GM23338 (cell line): Measurements from ENCODE around the gene TMEM234. TPM values are rescaled to one million over a fixed set of nuclear protein-coding genes. Genes with fewer than 3 reads are reported as not detected.

Source experiments
- ATAC-seq: fragments of 200-7000 bp; cut with Tn5 transposase; 3 replicates; pipeline ENCODE4 v1.9.1; 2020
- DNase-seq: peaks from one replicate; pipeline ENCODE4 v3.0.0-alpha.2; 2015; ENCODE audit warnings: low spot score
- H2AFZ ChIP-seq: fragments of 200-600 bp; sonication (generic); 2 replicates; pipeline ENCODE4 v1.8.0; 2016; ENCODE audit warnings: antibody characterized with exemption, mild to moderate bottlenecking, moderate library complexity
- H3F3A ChIP-seq: fragments of 200-600 bp; sonication (generic); replicated peaks from 2 replicates; pipeline ENCODE4 v1.8.0; 2017; ENCODE audit warnings: antibody characterized with exemption, mixed run types, low read depth
- H3K27ac ChIP-seq: fragments of 200-600 bp; sonication (generic); 2 replicates; pipeline ENCODE4 v1.6.1; 2016; ENCODE audit warnings: low read depth
- H3K27me3 ChIP-seq: fragments of 200-600 bp; sonication (generic); 2 replicates; pipeline ENCODE4 v1.8.0; 2016; ENCODE audit warnings: mild to moderate bottlenecking, mixed run types, moderate library complexity; ENCODE audit not compliant: insufficient read depth
- H3K36me3 ChIP-seq: fragments of 200-600 bp; sonication (generic); 2 replicates; pipeline ENCODE4 v1.8.0; 2016; ENCODE audit warnings: mild to moderate bottlenecking; ENCODE audit not compliant: insufficient read depth
- H3K4me1 ChIP-seq: fragments of 200-600 bp; sonication (generic); 2 replicates; pipeline ENCODE4 v1.8.0; 2016; ENCODE audit warnings: mild to moderate bottlenecking, moderate library complexity; ENCODE audit not compliant: insufficient read depth
- H3K4me2 ChIP-seq: fragments of 200-600 bp; sonication (generic); 2 replicates; pipeline ENCODE4 v1.7.1; 2017; ENCODE audit warnings: mixed run types
- H3K4me3 ChIP-seq: fragments of 200-600 bp; sonication (generic); 2 replicates; pipeline ENCODE4 v1.6.1; 2016; ENCODE audit warnings: mixed run types
- H3K79me2 ChIP-seq: fragments of 200-600 bp; sonication (generic); replicated peaks from 2 replicates; pipeline ENCODE4 v1.8.0; 2017; ENCODE audit warnings: mild to moderate bottlenecking; ENCODE audit not compliant: insufficient read depth
- H3K9me2 ChIP-seq: fragments of 200-600 bp; sonication (generic); 2 replicates; pipeline ENCODE4 v1.8.0; 2017; ENCODE audit not compliant: insufficient read depth
- H4K20me1 ChIP-seq: fragments of 200-600 bp; sonication (generic); replicated peaks from 2 replicates; pipeline ENCODE4 v1.8.0; 2017; ENCODE audit warnings: mild to moderate bottlenecking; ENCODE audit not compliant: insufficient read depth
- H3K27ac Mint-ChIP-seq: 2 replicates; pipeline ENCODE4 v1.8.0; 2020; ENCODE audit warnings: inconsistent platforms, mild to moderate bottlenecking, moderate library complexity, mixed read lengths
- H3K27me3 Mint-ChIP-seq: 3 replicates; pipeline ENCODE4 v1.8.0; 2022; ENCODE audit warnings: low read depth, mild to moderate bottlenecking, moderate library complexity, mixed read lengths, inconsistent platforms; ENCODE audit not compliant: insufficient read depth, poor library complexity
- H3K36me3 Mint-ChIP-seq: 3 replicates; pipeline ENCODE4 v1.8.0; 2021; ENCODE audit warnings: low read depth, mild to moderate bottlenecking, inconsistent platforms, moderate library complexity, mixed read lengths
- H3K4me1 Mint-ChIP-seq: 3 replicates; pipeline ENCODE4 v1.8.0; 2020; ENCODE audit warnings: mild to moderate bottlenecking, inconsistent platforms, mixed read lengths
- H3K4me3 Mint-ChIP-seq: 3 replicates; pipeline ENCODE4 v1.8.0; 2021; ENCODE audit warnings: moderate library complexity, mild to moderate bottlenecking, inconsistent platforms, mixed read lengths
- H3K9me3 Mint-ChIP-seq: 3 replicates; pipeline ENCODE4 v1.8.0; 2020; ENCODE audit warnings: moderate library complexity, mild to moderate bottlenecking, inconsistent platforms, mixed read lengths
- CREB1 ChIP-seq: fragments of 250-450 bp; sonication (Bioruptor Pico); IDR thresholded peaks from 2 replicates; pipeline ENCODE4 v1.5.0; 2020; ENCODE audit warnings: low read depth, mild to moderate bottlenecking, moderate library complexity
- ETS1 ChIP-seq: IDR thresholded peaks from 2 replicates; pipeline ENCODE4 v1.6.1; 2016; ENCODE audit warnings: antibody characterized with exemption
- EZH2phosphoT487 ChIP-seq: fragments of 200-600 bp; sonication (generic); IDR thresholded peaks from one replicate; pipeline ENCODE4 v1.8.1; 2018; ENCODE audit warnings: antibody characterized with exemption; ENCODE audit not compliant: unreplicated experiment
- NANOG ChIP-seq: IDR thresholded peaks from 2 replicates; pipeline ENCODE4 v1.6.1; 2016; ENCODE audit warnings: antibody characterized with exemption, borderline replicate concordance
- POLR2AphosphoS5 ChIP-seq: IDR thresholded peaks from 2 replicates; pipeline ENCODE4 v1.6.1; 2016; ENCODE audit warnings: antibody characterized with exemption, low read depth
- STAT1 ChIP-seq: IDR thresholded peaks from one replicate; pipeline ENCODE4 v1.6.1; 2016; ENCODE audit warnings: antibody characterized with exemption; ENCODE audit not compliant: unreplicated experiment
- ZNF114 ChIP-seq: fragments of 250-450 bp; sonication (Bioruptor Pico); IDR thresholded peaks from 2 replicates; pipeline ENCODE4 v1.5.0; 2020; ENCODE audit warnings: mild to moderate bottlenecking, moderate library complexity
- ZNF331 ChIP-seq: fragments of 250-450 bp; sonication (Bioruptor Pico); IDR thresholded peaks from 2 replicates; pipeline ENCODE4 v1.5.0; 2020; ENCODE audit warnings: low read depth, mild to moderate bottlenecking, moderate library complexity
- ZNF462 ChIP-seq: fragments of 250-450 bp; sonication (Bioruptor Pico); IDR thresholded peaks from 2 replicates; pipeline ENCODE4 v1.5.0; 2020; ENCODE audit warnings: mild to moderate bottlenecking, moderate library complexity
- polyA plus RNA-seq: library from polyadenylated mRNA; unstranded; fragments of >200 nt; fragmentation: Nextera tagmentation; extraction: Ambion mirVana; gene quantifications from 2 replicates; pipeline ENCODE4 v1.2.1, GENCODE V29; 2016
- total RNA-seq: library from RNA; depleted of rRNA; stranded (reverse); fragments of >200 nt; shearing (Covaris generic); gene quantifications from 2 replicates; pipeline ENCODE4 v1.2.3, GENCODE V29; 2014

TMEM234 gene
- total and polyA plus RNA-seq, 2 experiments from 2014 or later: 4.7 to 8.2 TPM

DNA sequence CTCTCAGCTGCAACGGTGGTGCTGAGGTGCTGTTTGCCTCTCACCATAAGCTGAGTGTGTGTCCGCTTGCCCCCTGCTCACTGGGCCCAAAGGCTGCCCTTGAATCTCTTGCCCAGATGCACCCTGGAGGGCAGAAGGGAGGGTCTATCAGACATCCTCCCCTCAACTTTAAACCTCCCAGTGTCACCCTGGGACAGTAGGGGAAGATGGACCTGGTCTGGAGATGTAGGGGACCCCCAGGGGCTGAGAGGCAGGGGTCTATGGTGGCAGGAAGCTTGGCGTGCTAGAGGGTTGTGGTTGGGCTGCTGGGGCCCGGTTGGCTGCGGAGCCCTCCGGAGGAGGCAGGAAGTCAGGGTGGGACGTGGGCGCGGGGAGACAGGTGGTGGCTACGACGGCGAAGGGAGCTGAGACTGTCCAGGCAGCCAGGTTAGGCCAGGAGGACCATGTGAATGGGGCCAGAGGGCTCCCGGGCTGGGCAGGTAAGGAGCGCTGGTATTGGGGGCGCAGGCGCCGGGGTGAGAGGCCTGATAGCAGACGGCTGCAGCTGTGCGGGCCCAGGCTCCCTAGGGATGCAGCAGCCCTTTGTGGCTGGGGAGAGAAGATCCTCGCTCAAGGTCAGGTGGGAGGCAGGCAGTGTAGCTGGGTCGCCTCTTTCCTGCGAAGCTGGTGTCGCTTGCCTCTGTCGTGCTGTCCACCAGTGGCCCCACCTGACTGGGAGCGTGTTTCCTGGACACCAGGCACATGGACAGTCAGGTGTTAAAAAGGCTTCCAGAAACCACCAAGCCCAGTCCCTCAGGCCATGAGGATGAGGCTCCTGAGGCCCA is 29.0 kb upstream of the TMEM234 start, which contains the start of gene LCK:
LCK (plus strand) TSS at position 373 of the 824 bp plus-strand sequence. CDS start 23,065 bp downstream, outside the sequence.
- Histone ChIP-seq H4K20me1 (no peaks in the 10 kb centered on the region), H3F3A (peaks cover 26% of the 10 kb centered on the region), H3K4me3 (no peak within 1 kb of the TSS), H3K79me2 (no peaks in the 10 kb centered on the region), H3K4me1 (peaks cover 31% of the 10 kb centered on the region), H3K4me2 (peak within 1 kb of the TSS; percentile 84; the same call in 1 of the 2 replicates), H3K27ac (no peak within 1 kb of the TSS), H3K9me2 (no peaks in the 10 kb centered on the region), H3K27me3 (no peaks in the 10 kb centered on the region), H3K36me3 (no peaks in the 10 kb centered on the region), H2AFZ (peak within 1 kb of the TSS; percentile 87)
- ATAC-seq: peak; percentile 9; the same call in 2 of the 3 replicates
- peaks cover 16% of the 10 kb centered on the region for H3K27me3 Mint-ChIP-seq
- TF ChIP-seq ZNF114 (CRISPR knock-in tag): no peak
- TF ChIP-seq ETS1: no peak
- no peak for TF ChIP-seq ZNF462 (CRISPR knock-in tag)
- TF ChIP-seq STAT1: no peak
- no peak for TF ChIP-seq ZNF331
- no peak for TF ChIP-seq POLR2AphosphoS5
- no peak for TF ChIP-seq EZH2phosphoT487
- TF ChIP-seq NANOG: no peak
- TF ChIP-seq CREB1 (CRISPR knock-in tag): no peak
- peak within 1 kb of the TSS; percentile 42; the same call in 1 of the 2 replicates for H3K27ac Mint-ChIP-seq
- no peaks in the 10 kb centered on the region for H3K9me3 Mint-ChIP-seq
- H3K36me3 Mint-ChIP-seq: no peaks in the 10 kb centered on the region
- no peak within 1 kb of the TSS; the same call in 2 of the 3 replicates for H3K4me3 Mint-ChIP-seq
- H3K4me1 Mint-ChIP-seq: peaks cover 31% of the 10 kb centered on the region
- DNase-seq: peak; percentile 36
